ENCODE results near the gene CNTNAP5. TPM values are rescaled to one million over a fixed set of nuclear protein-coding genes. Genes with fewer than 3 reads are reported as not detected.

The CNTNAP5 gene
- total RNA-seq, 2 experiments from 2014 or later: not detected

- POLR2A ChIA-PET: no interaction called here
Observed at GRCh38 chr2:124050833-124051497, 25.9 kb downstream of the CNTNAP5 start.

DNA sequence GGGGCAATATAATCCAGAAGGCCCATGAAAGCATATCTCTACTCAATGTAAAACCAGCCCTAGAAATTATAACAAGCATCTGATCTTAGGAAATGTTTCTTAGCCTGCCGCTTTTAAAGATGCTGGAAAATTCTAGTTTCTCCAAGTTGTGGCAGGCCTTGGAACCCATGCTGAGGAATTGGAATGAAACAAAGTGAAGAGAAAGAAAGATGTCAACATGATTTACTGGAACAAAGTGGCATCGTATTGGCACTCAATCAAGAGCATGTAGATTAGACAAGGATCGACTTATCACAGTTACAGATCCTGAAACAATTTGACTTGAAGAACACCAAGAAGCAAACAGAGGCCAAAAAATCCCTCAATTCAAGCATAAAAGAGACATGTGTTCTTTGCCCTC is 28.7 kb downstream of the CNTNAP5 start:
- POLR2A ChIA-PET: no interaction called here
- CTCF ChIA-PET: no interaction called here

More at GRCh38 chr2:124050833-124051497, 25.9 kb downstream of the CNTNAP5 start:
- CTCF ChIA-PET: no interaction called here

DNA sequence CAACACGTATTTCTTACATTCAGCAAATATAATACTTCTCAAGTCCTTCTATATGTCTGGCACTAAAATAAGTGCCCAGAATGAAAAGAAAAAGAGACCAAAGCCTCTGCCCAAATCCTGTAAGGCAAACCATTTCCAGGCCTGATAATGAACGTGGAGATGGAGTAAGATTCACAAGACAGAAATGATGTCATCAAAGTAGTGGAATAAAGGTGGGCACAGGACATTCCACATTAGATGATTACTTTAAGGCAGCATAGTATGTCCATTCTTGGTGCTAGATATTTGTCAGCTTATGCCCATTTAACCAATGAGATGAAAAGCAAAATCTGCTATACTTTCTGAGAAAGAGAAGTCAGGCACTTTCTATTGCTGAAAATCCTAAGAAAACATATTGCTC is 38.5 kb downstream of the CNTNAP5 start:
- POLR2A ChIA-PET: no interaction called here
- CTCF ChIA-PET: no interaction called here

GRCh38 chr2:124065636-124066035 is 40.5 kb downstream of the CNTNAP5 start:
- ChIA-PET CTCF (no interaction called here), POLR2A (no interaction called here)

- POLR2A ChIA-PET: no interaction called here
- CTCF ChIA-PET: no interaction called here
Observed at GRCh38 chr2:124066776-124067175, 41.7 kb downstream of the CNTNAP5 start.

DNA sequence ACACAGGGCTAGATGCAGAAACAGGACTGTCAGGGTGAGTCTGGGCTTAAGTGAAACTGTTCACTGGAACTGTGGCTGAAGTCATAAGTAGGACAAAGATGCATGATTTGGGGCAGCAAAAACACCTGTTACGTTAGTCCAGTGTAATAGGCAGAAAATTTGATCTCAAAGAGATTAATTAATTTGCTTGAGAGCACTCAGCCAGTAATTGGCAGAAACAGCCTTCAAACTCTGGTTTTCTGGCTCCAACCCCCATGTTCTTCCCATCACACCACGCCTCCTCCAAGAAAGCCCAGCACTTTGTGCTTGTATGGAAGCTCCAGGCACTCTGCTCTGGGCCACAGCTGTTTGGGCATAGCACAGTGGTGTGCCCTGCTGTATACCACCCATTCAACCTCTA is 54.0 kb downstream of the CNTNAP5 start:
- ChIA-PET CTCF (no interaction called here), POLR2A (no interaction called here)

DNA sequence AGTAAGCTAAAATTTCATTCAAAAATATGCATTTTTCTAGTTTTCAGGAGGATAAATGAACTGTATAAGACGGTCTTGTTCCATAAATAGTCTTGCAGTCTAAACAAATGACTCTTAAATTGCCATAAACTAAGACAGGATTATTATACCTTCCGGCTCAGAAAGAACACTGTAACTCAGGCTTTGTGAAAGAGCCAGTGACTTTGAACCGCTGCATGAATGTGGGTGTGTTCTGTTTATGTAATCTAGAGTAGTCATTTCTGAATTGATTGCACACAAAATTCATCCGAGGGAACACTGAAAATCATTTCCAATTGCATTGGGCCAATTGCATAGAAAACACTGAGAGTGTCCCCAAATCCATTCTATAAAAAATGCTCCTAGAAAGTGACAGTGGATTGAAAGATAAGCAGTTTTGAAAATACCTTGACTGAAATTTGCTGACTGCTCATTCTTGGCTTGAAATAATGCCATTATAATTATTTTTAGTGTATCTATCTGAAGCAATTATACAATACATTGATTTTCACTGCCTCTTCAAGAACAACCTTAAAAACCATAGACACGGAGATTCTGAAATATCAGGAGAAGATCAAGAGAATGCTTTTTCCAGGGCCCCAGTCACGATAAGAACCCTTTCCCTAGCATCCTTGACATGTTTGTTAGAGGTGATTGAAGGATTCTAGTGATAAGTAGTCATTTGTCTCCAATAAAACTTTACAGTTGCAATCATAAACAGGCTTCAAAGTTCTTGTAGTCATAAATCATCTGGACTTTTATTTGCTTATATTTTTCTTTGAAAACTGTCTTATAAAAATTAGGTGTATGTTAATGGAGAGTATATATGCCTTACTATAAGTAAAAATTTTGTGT is 55.4 kb downstream of the CNTNAP5 start:
- POLR2A ChIA-PET: no interaction called here
- CTCF ChIA-PET: no interaction called here

- POLR2A ChIA-PET: no interaction called here
- CTCF ChIA-PET: no interaction called here
Observed at GRCh38 chr2:124081154-124081716, 56.1 kb downstream of the CNTNAP5 start.

DNA sequence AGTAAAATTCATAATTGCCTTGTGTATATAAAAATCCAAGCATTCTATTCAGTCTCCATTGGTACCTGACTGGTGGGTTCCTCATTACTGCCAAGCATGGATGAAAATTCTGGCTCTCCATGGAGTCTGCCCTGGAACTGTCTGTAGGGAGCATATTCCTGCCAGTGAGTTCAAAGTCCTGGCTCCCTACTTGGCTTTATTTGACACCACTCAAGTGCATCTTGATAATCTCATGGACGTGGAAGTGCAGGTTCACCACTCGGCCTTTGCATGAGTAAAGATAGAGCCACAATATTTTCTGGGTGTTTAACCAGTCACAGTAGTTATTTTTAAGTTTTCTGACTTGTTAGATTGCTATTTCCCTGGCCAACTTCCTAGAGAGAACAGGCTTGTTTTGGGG is 63.5 kb downstream of the CNTNAP5 start:
- ChIA-PET CTCF (no interaction called here), POLR2A (no interaction called here)

- CTCF ChIA-PET: interaction anchor here (0.6 kb wide), 1 partner anchor 1156 kb away, joined by 3 read pairs; no protein-coding TSS in a partner anchor
- POLR2A ChIA-PET: no interaction called here
Observed at GRCh38 chr2:124091721-124092120, 66.6 kb downstream of the CNTNAP5 start.

- ChIA-PET POLR2A (no interaction called here), CTCF (no interaction called here)
Observed at GRCh38 chr2:124092651-124093050, 67.6 kb downstream of the CNTNAP5 start.

- ChIA-PET POLR2A (no interaction called here), CTCF (no interaction called here)
Observed at GRCh38 chr2:124104914-124105313, 79.8 kb downstream of the CNTNAP5 start.

GRCh38 chr2:124112206-124112605 is 87.1 kb downstream of the CNTNAP5 start:
- POLR2A ChIA-PET: no interaction called here
- CTCF ChIA-PET: no interaction called here

DNA sequence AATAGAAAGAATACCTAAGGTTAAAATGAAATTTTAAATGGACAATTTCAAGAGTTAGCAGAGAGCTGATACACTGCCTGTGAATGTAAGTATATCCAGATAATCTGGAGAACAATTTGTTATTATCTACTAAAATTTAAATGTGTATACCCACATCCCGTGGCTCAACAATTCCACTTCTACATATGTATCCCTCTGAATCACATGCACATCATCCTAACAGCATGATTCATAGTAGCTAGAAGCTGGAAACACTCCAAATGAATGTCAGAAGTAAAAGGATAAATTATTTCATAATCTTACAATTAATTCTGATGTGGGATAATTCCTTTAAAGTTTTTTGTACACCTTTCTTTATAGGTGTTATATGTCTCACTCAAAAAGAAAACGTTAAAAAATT is 87.9 kb downstream of the CNTNAP5 start:
- POLR2A ChIA-PET: no interaction called here
- CTCF ChIA-PET: no interaction called here

- ChIA-PET POLR2A (no interaction called here), CTCF (no interaction called here)
Observed at GRCh38 chr2:124120246-124120645, 95.2 kb downstream of the CNTNAP5 start.

DNA sequence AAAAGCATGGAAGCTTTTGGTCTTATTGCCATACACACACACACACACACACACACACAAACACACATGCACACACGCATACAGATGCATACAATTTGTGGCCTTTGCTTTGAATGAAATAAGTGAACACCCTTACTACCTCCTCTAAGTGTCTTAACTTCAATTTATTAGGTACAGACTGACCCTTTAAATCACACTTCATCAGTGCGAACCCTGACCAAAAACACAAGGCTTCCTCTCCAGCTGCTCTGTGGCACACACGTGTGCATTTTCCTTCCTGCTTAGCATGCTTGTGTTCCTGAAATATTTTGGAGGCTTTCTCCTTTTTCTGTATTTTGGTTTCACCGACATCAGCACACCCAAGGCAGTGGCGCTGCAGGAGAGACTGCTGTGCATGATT is 96.0 kb downstream of the CNTNAP5 start:
- CTCF ChIA-PET: no interaction called here
- POLR2A ChIA-PET: no interaction called here

DNA sequence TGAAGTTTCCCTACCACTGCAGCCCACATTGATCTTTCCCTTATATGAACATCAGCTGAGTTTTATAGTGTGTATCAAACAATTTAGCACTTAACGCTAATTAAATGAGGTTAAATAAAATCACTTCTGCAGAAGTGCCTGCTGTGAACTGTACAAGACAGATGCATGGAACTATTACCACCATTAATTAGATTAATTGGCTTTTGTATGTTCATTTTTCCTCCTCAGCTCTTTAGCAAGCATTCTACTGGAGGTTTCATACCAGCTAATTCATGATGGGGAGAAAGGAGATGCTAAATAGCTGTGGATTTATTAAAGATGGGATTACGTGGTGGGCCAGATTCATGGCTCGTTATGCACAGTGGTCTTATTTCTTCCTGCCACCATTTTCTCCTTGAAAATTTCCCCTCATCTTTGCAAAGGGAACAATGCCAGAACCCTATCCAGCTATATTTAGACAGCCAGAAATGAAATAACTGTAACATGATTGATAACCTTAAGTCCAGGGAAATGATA is 96.7 kb downstream of the CNTNAP5 start:
- ChIA-PET CTCF (interaction anchor here (0.6 kb wide), 1 partner anchor 290 kb away, joined by 3 read pairs; no protein-coding TSS in a partner anchor), POLR2A (no interaction called here)

GRCh38 chr2:124122340-124122739 is 97.3 kb downstream of the CNTNAP5 start:
- CTCF ChIA-PET: interaction anchor here (0.6 kb wide), 1 partner anchor 290 kb away, joined by 3 read pairs; no protein-coding TSS in a partner anchor
- POLR2A ChIA-PET: no interaction called here

DNA sequence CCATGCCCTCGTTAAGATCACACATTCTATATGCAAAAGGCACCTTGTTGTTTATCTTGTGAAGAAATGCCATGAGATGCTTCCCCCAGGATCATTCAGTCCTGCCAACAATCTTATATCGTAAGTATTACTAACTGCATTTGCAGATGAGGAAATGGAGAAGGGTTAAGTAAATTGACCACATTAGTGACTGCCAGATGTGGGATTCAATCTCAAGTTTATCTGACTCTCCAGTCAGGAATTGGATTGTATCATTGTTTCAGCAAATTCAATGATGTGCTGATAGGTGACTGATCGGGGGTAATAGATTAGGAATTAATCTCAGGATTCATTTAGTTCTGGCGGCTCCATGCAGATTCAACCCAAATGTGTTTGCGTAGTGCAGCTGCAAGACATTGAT is 106.2 kb downstream of the CNTNAP5 start:
- CTCF ChIA-PET: no interaction called here
- POLR2A ChIA-PET: no interaction called here

DNA sequence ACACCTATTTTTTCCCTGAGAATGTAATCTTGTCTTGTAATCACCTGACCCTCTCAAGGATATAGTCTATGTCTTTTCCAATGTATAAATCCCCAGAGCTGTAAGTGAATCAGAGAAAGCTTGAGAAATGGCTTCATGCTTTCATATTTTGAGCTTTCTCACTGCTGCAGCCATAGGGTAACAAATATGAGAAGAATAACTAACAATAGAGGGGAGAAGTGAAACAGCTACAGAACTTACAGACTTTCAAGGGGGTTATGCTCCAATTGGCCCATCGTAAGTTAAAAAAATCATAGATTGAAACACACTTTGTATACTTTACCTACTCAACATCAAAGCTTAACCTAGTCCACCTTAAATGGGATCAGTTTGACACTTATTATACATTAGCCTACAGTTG is 111.0 kb downstream of the CNTNAP5 start:
- CTCF ChIA-PET: no interaction called here
- POLR2A ChIA-PET: no interaction called here

- ChIA-PET CTCF (no interaction called here), POLR2A (no interaction called here)
Observed at GRCh38 chr2:124138076-124138475, 113.0 kb downstream of the CNTNAP5 start.
